GM18520 (cell line): ENCODE results near the gene POLRMT.
"Not testable (repeated sequence)": the region's sequence is repeated elsewhere in the genome, so short reads cannot be mapped to it uniquely, and the experiment has no call there.

Source experiments
- ATAC-seq: cut with Tn5 transposase; IDR thresholded peaks from one replicate; pipeline ENCODE4 v1.9.1; 2021; ENCODE audit not compliant: unreplicated experiment

POLRMT gene

GRCh38 chr19:629515-629914 lies 3.8 kb downstream of the POLRMT start:
- ATAC-seq: not testable (repeated sequence)

DNA sequence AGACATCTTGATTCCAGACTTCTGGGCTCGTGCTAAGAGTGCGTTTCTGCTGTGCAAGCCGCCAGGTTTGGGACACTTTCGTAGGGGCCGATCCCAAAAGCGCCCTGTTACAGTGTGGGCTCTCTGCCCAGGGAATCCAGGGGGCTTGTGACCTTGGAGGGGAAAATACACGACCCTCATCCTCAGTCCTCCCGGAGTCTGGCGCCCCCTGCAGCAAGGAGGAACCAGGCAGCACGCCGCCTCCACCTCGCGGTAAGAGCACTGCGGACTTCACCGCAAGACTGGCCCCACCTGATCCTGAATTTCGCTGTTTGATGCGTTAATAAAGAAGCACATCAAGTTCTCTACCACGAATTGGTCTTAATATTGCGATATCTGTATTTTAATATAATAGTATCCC lies 5.2 kb downstream of the POLRMT start:
- ATAC-seq: no peak

DNA sequence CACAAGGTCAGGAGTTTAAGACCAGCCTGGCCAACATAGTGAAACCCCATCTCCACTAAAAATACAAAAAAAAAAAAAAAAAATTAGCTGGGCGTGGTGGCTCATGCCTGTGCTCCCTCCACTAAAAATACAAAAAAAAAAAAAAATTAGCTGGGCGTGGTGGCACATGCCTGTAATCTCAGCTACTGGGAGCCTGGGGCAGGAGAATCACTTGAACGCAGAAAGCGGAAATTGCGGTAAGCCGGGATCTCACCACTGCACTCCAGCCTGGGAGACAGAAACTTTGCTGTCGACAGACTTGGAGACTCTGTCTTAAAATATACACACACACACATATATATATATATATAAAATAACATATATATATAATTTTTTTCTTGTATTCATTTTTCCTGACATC lies 6.8 kb downstream of the POLRMT start:
- ATAC-seq: not testable (repeated sequence)

- ATAC-seq: no peak
Measured at GRCh38 chr19:625257-625656, 8.1 kb downstream of the POLRMT start.

DNA sequence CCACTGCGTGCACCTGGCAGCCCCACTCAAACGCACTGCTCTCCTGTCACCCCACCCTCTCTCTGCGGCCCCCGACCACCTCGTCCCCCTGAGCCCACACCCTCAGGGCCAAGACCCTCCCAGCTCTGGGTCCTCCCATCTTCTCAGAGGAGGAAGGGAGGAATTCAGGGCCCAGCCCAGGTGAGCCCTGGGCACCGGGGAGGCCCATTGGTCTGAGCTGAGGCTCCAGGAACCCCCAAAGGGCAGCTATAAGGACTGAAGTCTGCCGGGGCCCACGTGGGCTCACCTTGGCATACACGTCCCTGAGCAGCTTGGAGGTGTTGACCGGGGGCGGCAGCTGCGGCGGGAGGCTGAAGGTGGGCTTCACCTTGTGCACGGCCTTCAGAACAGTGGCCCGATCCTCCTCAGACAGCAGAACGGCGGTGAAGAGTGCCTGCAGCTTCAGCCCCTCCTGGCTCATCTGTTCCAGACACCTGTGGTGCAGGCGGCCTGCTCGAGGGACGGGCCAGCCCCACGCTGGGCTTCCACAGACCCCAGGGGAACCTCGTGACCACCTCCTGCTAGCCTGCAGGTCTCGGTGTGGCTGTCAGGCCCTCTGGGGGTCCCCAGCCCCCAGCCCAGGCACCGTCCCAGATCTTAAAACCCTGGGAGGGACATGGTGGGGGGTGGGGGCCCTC lies 8.8 kb downstream of the POLRMT start:
- no peak for ATAC-seq

- no peak for ATAC-seq
Measured at GRCh38 chr19:623974-624373, 9.4 kb downstream of the POLRMT start.

DNA sequence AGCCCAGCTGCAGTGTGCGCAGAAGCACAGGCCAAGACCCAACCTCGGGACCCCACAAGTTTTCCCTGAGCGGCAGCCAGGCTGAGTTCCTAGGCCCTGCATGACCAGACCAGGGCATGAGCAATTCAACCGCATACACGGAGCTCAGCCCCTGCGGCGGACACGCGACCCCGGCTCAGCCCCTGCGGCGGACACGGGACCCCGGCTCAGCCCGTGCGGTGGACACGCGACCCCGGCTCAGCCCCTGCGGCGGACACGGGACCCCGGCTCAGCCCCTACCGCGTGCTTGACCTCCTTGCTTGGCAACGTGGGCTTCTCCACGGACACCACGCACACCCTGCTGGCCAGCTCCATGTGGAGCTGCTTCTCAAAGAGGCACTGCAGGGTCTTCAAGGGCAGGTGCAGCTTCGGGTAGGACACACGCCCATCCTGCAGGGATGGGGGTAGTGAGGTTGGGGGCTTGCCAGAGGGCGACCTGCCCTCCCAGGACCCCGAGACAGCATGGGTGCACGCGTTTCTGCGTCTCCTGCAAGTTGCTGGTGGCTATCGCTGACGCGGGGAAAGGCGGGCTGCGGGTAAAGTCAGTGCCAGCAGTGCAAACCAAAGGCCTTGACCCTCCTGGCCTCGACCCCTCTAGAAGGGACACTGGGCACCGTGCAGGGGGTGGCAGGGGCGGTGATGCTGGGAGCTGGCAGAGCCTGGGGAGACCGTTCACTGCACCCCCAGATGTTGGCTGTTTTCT lies 10.0 kb downstream of the POLRMT start:
- ATAC-seq: no peak

- ATAC-seq: no peak
Measured at GRCh38 chr19:622666-623065, 10.7 kb downstream of the POLRMT start.

- ATAC-seq: no peak
Measured at GRCh38 chr19:621819-622218, 11.5 kb downstream of the POLRMT start.

- ATAC-seq: not testable (repeated sequence)
Measured at GRCh38 chr19:621191-621590, 12.1 kb downstream of the POLRMT start.

DNA sequence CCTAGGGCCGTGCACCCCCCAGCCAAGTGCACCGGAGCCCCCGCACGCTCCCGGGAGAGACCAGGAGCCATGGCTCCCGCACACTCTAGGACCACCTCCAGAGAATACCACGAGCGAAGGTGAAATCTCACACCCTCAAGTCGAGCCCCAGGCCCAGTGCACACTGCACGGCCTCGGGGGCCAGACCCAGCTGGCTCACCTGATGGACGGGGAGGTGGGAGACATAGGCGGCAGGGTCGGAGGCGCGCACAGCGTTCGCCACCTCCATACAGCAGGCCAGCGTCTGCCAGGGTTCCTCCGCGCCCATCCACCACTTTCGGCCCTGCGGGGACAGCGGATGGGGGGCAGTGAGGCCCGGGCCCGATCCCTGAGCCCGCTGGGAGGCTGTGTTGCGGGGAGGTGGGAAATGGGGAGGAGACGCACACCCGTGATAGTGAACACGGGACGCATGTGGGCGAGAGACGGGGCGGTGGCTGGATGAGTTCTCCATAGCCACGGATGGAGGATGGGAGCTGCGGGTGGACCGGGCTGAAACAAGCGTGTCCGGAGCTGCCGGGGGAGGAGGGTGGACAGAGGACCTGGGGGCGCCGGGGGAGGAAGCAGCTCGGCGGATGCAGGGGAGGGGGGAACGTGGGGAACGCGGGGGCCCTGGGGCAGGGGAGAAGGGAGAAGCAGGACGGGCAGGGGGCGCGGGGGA lies 13.0 kb downstream of the POLRMT start:
- ATAC-seq: no peak

- ATAC-seq: no peak
Measured at GRCh38 chr19:619286-620002, 13.9 kb downstream of the POLRMT start.

GRCh38 chr19:618674-619285 lies 14.6 kb downstream of the POLRMT start:
- ATAC-seq: no peak

DNA sequence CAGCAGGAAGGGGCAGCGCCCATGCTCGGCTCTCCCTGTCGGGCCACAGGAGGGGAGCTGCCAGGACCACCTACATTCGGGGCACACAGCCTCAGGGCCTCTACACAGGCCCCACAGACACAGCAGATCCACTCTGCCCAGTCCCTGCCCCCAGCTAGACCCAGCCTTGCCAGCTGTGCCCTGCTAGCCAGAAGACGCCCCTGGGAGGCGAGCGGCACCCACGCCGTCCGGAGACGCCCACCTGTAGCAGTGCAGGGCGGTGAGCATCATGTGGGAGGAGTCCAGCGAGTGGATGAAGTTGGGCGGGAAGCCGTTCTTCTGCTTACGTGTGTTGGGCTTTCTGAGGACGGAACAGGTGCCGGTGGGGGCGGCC lies 15.1 kb downstream of the POLRMT start:
- no peak for ATAC-seq

DNA sequence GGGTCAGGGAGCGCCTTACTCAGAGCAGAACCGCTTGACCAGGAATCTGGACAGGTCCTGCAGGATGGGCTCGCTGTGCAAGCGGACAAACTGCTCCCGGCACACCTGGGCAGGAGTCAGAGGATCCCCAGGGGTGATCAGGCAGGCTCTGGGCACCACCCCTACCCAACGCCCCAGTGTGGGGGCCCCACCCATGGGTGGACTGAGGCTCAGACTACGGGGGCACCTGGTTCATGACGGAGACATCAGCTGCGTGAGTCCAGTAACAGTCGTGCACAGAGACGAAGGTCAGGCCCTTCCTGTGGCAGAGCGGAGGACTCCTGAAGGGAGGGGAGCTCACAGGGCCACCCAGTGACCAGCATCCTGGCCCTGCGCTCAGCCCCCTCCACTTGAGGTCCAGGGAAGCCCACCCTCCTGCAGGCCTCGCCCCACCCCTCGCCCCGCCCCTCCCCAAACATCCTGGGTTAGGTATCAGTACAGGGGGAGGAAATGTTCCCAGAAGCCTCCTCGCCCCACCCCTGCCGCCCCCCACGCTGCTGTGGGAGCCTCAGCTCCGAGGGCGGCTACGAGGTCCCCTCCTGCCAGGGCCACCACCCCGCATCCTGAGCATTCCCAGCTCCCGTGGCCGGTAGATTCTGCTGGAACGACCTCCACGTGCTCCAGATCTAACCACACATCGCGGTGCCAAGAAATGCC lies 15.6 kb downstream of the POLRMT start:
- ATAC-seq: no peak

DNA sequence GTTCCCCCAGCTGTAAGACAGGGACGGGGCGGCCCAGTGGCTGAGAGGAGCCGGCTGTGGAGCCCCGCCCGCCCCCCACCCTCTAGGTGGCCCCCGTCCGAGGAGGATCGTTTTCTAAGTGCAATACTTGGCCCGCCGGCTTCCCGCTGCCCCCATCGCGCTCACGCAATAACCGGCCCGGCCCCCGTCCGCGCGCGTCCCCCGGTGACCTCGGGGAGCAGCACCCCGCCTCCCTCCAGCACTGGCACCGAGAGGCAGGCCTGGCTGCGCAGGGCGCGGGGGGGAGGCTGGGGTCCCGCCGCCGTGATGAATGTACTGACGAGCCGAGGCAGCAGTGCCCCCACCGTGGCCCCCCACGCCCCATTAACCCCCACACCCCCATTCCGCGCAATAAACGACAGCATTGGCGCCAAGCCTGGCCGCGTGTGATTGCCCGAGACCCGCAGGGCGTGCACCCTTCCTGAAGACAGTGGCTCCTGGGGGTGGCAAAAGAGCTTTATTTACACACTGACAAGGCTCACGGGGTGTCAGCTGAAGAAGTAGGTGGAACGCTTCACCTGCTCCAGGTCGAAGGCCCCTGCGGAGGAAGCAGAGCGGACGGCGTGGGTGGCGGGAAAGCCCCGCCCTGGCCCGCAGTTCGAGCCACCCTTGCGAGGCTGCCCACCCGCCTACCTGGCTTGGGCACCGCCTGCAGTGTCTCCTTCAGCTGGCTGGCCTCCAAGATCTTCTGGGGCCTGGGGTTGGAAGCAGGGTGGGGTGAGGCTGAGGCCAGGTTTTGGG lies 16.4 kb downstream of the POLRMT start:
- no peak for ATAC-seq

GRCh38 chr19:616062-616700 lies 17.2 kb downstream of the POLRMT start:
- ATAC-seq: no peak

GRCh38 chr19:615619-616018 lies 17.7 kb downstream of the POLRMT start:
- ATAC-seq: no peak
